K562 (cell line): Measurements from ENCODE around the gene ABCB6. TPM values are rescaled to one million over a fixed set of nuclear protein-coding genes. Genes with fewer than 3 reads are reported as not detected.
A peak's percentile ranks its signal among the peaks of the same experiment; 100 is the strongest.

Experiments
- CBFB ChIP-seq: sonication (generic); formaldehyde crosslinking; IDR thresholded peaks from 2 replicates; pipeline ENCODE4 v1.4.0; 2020; ENCODE audit warnings: mild to moderate bottlenecking, missing genetic modification reagents
- EHMT2 ChIP-seq: fragments of 450-650 bp; IDR thresholded peaks from 2 replicates; pipeline ENCODE4 v1.6.1; 2018; ENCODE audit warnings: antibody characterized with exemption
- FOSL1 ChIP-seq: fragments of 200-800 bp; sonication (Bioruptor generic); conservative IDR thresholded peaks from 2 replicates; pipeline ENCODE4 v1.6.1; 2016; ENCODE audit warnings: missing genetic modification characterization, missing compliant biosample characterization
- HDAC1 ChIP-seq, 2 experiments: fragments of 450-650 bp; IDR thresholded peaks; 2 replicates each; pipeline ENCODE4 v1.6.1; 2016 to 2017; ENCODE audit warnings: inconsistent platforms in 1 of 2, mild to moderate bottlenecking in 1 of 2, moderate library complexity in 1 of 2
- HNRNPLL ChIP-seq: fragments of 200-400 bp; formaldehyde crosslinking; IDR thresholded peaks from 2 replicates; pipeline ENCODE4 v1.6.1; 2017; ENCODE audit warnings: low read length, low read depth, mild to moderate bottlenecking; ENCODE audit not compliant: poor library complexity, severe bottlenecking
- MIER1 ChIP-seq: fragments of 450-650 bp; IDR thresholded peaks from 2 replicates; pipeline ENCODE4 v1.6.1; 2016; ENCODE audit warnings: antibody characterized with exemption, mild to moderate bottlenecking, low read depth
- NR3C1 ChIP-seq: sonication (generic); formaldehyde crosslinking; IDR thresholded peaks from 2 replicates; pipeline ENCODE4 v1.8.1; 2022; ENCODE audit warnings: missing genetic modification reagents
- POLR3A ChIP-seq: IDR thresholded peaks from 2 replicates; pipeline ENCODE4 v1.6.1; 2011; ENCODE audit warnings: borderline replicate concordance, mild to moderate bottlenecking, moderate library complexity; ENCODE audit not compliant: insufficient read length, insufficient read depth; ENCODE audit errors: extremely low read depth
- RAD51 ChIP-seq: fragments of 450-650 bp; IDR thresholded peaks from 2 replicates; pipeline ENCODE4 v1.7.1; 2016; ENCODE audit warnings: low read depth, mild to moderate bottlenecking, borderline replicate concordance
- RFX1 ChIP-seq: fragments of 450-650 bp; IDR thresholded peaks from 2 replicates; pipeline ENCODE4 v1.6.1; 2016; ENCODE audit warnings: mild to moderate bottlenecking, moderate library complexity
- RFX7 ChIP-seq: fragments of 250-450 bp; sonication (Bioruptor Pico); IDR thresholded peaks from 2 replicates; pipeline ENCODE4 v1.5.1; 2021; ENCODE audit warnings: mild to moderate bottlenecking
- SMARCB1 ChIP-seq: IDR thresholded peaks from 2 replicates; pipeline ENCODE4 v1.6.1; 2011; ENCODE audit warnings: improper control_type of control experiment, low read depth; ENCODE audit not compliant: insufficient read length
- SOX6 ChIP-seq: fragments of 450-650 bp; IDR thresholded peaks from 2 replicates; pipeline ENCODE4 v1.6.1; 2014; ENCODE audit warnings: mild to moderate bottlenecking
- SP1 ChIP-seq: sonication (generic); formaldehyde crosslinking; IDR thresholded peaks from 2 replicates; pipeline ENCODE4 v1.8.1; 2022; ENCODE audit warnings: mild to moderate bottlenecking, missing genetic modification reagents
- ZNF263 ChIP-seq: sonication (generic); formaldehyde crosslinking; IDR thresholded peaks from 2 replicates; pipeline ENCODE4 v1.8.0; 2022; ENCODE audit warnings: mild to moderate bottlenecking, missing genetic modification reagents, borderline replicate concordance
- ZZZ3 ChIP-seq: fragments of 450-650 bp; IDR thresholded peaks from 2 replicates; pipeline ENCODE4 v1.6.1; 2016; ENCODE audit warnings: antibody characterized with exemption, mild to moderate bottlenecking, moderate library complexity
- polyA plus RNA-seq, 8 experiments: library from polyadenylated mRNA; depleted of rRNA in 4 of 8; stranded (reverse) in 5 of 8; unstranded in 3 of 8; fragments of >200 nt; fragmentation: Nextera tagmentation in 2 of 8; fragmentation: Illumina TruSeq in 1 of 8; extraction: Ambion mirVana in 2 of 8; extraction: Trizol in 1 of 8; gene quantifications; 2 replicates each; pipeline versions ENCODE4 v1.2.1 to v1.2.3, GENCODE V29; 2011 to 2014; ENCODE audit warnings: inconsistent platforms in 1 of 8, missing spikeins in 1 of 8
- total RNA-seq, 7 experiments: library from RNA; depleted of rRNA in 6 of 7; stranded (reverse); fragments of >200 nt in 6 of 7; fragmentation: Illumina TruSeq in 2 of 7; extraction: Trizol in 2 of 7; gene quantifications; 2 replicates each; pipeline versions ENCODE4 v1.2.1 to v1.2.3, GENCODE V29; 2011 to 2021; ENCODE audit warnings: low replicate concordance in 1 of 7
- TF ChIP-seq, protein P1 (sequence below): sonication (generic); formaldehyde crosslinking; IDR thresholded peaks from 2 replicates; pipeline ENCODE4 v1.8.0; 2023; ENCODE audit warnings: missing genetic modification reagents, mild to moderate bottlenecking, borderline replicate concordance
- TF ChIP-seq, protein P2 (sequence below): fragments of 450-650 bp; IDR thresholded peaks from 2 replicates; pipeline ENCODE4 v1.6.1; 2016; ENCODE audit warnings: borderline replicate concordance
- TF ChIP-seq, protein P3 (sequence below): sonication (generic); formaldehyde crosslinking; IDR thresholded peaks from 2 replicates; pipeline ENCODE4 v1.8.1; 2023; ENCODE audit warnings: mild to moderate bottlenecking, missing genetic modification reagents, moderate library complexity

Gene ABCB6
- total and polyA plus RNA-seq, 9 of the 15 experiments (the other 6 are each of a cell fraction or from before 2014, with no cell fraction given), result 3.7 to 29.8 (median 16.8) TPM

DNA sequence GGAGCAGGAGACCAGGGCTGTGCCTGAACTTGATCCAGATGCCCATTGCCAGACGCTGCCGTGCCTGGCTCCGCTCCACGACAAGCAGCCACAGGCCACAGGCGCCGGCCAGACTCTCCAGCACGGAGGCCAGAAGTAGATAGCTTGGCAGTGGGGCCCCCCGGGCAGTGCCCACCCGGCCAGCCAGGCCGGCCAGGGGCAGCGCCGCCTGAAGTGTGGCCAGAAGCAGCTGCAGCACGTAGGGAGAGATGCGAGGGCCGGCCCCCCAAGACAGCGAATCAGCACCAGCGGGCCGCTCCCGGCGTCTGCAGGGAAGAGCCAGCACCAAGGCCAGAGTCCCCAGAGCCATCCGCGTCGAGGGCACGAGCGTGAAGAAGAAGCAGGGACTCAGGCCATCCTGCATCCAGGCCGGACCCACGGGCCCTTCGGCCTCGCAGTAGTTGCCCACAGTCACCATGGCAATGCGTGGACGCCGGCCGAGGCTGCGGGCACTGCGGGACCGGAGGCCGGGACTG lies 484 bp downstream of the ABCB6 start (continued):
- TF ChIP-seq, protein P1, sequence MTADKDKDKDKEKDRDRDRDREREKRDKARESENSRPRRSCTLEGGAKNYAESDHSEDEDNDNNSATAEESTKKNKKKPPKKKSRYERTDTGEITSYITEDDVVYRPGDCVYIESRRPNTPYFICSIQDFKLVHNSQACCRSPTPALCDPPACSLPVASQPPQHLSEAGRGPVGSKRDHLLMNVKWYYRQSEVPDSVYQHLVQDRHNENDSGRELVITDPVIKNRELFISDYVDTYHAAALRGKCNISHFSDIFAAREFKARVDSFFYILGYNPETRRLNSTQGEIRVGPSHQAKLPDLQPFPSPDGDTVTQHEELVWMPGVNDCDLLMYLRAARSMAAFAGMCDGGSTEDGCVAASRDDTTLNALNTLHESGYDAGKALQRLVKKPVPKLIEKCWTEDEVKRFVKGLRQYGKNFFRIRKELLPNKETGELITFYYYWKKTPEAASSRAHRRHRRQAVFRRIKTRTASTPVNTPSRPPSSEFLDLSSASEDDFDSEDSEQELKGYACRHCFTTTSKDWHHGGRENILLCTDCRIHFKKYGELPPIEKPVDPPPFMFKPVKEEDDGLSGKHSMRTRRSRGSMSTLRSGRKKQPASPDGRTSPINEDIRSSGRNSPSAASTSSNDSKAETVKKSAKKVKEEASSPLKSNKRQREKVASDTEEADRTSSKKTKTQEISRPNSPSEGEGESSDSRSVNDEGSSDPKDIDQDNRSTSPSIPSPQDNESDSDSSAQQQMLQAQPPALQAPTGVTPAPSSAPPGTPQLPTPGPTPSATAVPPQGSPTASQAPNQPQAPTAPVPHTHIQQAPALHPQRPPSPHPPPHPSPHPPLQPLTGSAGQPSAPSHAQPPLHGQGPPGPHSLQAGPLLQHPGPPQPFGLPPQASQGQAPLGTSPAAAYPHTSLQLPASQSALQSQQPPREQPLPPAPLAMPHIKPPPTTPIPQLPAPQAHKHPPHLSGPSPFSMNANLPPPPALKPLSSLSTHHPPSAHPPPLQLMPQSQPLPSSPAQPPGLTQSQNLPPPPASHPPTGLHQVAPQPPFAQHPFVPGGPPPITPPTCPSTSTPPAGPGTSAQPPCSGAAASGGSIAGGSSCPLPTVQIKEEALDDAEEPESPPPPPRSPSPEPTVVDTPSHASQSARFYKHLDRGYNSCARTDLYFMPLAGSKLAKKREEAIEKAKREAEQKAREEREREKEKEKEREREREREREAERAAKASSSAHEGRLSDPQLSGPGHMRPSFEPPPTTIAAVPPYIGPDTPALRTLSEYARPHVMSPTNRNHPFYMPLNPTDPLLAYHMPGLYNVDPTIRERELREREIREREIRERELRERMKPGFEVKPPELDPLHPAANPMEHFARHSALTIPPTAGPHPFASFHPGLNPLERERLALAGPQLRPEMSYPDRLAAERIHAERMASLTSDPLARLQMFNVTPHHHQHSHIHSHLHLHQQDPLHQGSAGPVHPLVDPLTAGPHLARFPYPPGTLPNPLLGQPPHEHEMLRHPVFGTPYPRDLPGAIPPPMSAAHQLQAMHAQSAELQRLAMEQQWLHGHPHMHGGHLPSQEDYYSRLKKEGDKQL (CRISPR knock-in tag), result 0 out of 2 replicates have a peak, but pooled peaks have one; percentile 59
- 0 out of 2 replicates have a peak, but pooled peaks have one; percentile 28 for TF ChIP-seq RFX7 (CRISPR knock-in tag)
- TF ChIP-seq HNRNPLL, result peak; percentile 11
- TF ChIP-seq, protein P2, sequence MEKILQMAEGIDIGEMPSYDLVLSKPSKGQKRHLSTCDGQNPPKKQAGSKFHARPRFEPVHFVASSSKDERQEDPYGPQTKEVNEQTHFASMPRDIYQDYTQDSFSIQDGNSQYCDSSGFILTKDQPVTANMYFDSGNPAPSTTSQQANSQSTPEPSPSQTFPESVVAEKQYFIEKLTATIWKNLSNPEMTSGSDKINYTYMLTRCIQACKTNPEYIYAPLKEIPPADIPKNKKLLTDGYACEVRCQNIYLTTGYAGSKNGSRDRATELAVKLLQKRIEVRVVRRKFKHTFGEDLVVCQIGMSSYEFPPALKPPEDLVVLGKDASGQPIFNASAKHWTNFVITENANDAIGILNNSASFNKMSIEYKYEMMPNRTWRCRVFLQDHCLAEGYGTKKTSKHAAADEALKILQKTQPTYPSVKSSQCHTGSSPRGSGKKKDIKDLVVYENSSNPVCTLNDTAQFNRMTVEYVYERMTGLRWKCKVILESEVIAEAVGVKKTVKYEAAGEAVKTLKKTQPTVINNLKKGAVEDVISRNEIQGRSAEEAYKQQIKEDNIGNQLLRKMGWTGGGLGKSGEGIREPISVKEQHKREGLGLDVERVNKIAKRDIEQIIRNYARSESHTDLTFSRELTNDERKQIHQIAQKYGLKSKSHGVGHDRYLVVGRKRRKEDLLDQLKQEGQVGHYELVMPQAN, result 0 out of 2 replicates have a peak, but pooled peaks have one; percentile 36
- no peak for TF ChIP-seq RAD51
- TF ChIP-seq, protein P3, sequence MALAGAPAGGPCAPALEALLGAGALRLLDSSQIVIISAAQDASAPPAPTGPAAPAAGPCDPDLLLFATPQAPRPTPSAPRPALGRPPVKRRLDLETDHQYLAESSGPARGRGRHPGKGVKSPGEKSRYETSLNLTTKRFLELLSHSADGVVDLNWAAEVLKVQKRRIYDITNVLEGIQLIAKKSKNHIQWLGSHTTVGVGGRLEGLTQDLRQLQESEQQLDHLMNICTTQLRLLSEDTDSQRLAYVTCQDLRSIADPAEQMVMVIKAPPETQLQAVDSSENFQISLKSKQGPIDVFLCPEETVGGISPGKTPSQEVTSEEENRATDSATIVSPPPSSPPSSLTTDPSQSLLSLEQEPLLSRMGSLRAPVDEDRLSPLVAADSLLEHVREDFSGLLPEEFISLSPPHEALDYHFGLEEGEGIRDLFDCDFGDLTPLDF, result 0 out of 2 replicates have a peak, but pooled peaks have one; percentile 11
- TF ChIP-seq POLR3A, result no peak
- no peak for TF ChIP-seq SOX6
- no peak for TF ChIP-seq NR3C1
- TF ChIP-seq ZNF263 (CRISPR knock-in tag), result 0 out of 2 replicates have a peak, but pooled peaks have one; percentile 11
- TF ChIP-seq EHMT2, result 0 out of 2 replicates have a peak, but pooled peaks have one; percentile 6
- peak; percentile 0; the same call in 1 of the 2 replicates for TF ChIP-seq CBFB (CRISPR knock-in tag)
- TF ChIP-seq FOSL1 (tag), result no peak
- TF ChIP-seq MIER1, result no peak
- TF ChIP-seq ZZZ3, result no peak; the same call in 1 of the 2 replicates
- TF ChIP-seq SMARCB1, result no peak
- TF ChIP-seq SP1 (CRISPR knock-in tag), result peak; percentile 5; the same call in 1 of the 2 replicates
- TF ChIP-seq HDAC1 (IDR thresholded peaks at IDR 0.05), result peak in 1 of 2 experiments; percentile 62; a peak in 1 of 4 replicates
- TF ChIP-seq RFX1, result peak; percentile 68
